Frontal cortex (tissue), 4 donors: Measurements from ENCODE around the gene VPS11. TPM values are rescaled to one million over a fixed set of nuclear protein-coding genes. Genes with fewer than 3 reads are reported as not detected.

Experiments
- DNase-seq, 2 donors: peaks; one replicate each; pipeline ENCODE4 v3.0.0; 2012; ENCODE audit warnings: low spot score in 2 of 2
- FAIRE-seq: peaks from 2 replicates; lab custom pipeline; 2012; peaks lifted over from hg19 to GRCh38; lab: Jason Lieb, UNC
- total RNA-seq: library from RNA; depleted of rRNA; stranded (reverse); fragments of >200 nt; gene quantifications from one replicate; pipeline ENCODE4 v1.2.3, GENCODE V29; 2014
- donor health status: control.
- donor health status: control.
- donor health status: control.

The VPS11 gene
- total RNA-seq = 26.1 TPM

DNA sequence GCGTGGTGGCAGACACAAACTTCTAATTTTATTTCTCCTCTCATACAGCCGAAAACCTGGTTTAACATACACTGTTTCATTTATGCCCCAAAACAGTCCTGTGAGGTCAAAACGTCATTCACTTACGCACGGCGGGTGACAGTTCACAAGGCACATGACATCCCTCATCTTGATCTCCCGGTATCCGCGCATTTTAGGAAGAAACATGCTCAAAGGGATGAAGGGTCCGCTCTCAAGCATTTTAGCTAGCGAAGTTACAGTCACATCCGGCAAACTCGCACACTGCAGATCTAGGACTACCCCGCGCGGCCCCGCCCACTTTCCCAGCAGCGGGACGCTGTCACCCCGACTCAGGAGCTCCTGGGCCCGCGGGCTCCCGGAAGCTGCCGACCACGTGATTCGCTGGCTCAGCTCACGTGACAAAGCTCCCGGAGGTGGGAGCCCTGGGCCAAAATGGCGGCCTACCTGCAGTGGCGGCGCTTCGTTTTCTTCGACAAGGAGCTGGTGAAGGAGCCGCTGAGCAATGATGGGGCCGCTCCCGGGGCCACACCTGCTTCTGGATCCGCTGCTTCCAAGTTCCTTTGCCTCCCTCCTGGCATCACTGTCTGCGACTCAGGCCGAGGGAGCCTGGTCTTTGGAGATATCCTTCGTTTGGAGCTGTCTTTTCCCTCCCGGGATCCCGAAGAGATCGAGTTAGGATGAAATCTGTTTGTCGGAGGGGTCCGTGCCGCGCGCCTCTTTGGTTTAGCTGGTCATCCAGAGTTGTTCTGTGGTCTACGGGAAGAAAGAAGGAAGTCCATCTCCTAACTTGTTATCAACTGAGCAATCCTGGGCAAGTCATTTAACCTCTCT is at the start of gene VPS11:
VPS11 (plus strand) TSS at position 448 of the 852 bp plus-strand sequence; CDS start at position 454, 6 bp downstream.
- DNase-seq (peak; percentile 90 to 97), FAIRE-seq (no peak)

DNA sequence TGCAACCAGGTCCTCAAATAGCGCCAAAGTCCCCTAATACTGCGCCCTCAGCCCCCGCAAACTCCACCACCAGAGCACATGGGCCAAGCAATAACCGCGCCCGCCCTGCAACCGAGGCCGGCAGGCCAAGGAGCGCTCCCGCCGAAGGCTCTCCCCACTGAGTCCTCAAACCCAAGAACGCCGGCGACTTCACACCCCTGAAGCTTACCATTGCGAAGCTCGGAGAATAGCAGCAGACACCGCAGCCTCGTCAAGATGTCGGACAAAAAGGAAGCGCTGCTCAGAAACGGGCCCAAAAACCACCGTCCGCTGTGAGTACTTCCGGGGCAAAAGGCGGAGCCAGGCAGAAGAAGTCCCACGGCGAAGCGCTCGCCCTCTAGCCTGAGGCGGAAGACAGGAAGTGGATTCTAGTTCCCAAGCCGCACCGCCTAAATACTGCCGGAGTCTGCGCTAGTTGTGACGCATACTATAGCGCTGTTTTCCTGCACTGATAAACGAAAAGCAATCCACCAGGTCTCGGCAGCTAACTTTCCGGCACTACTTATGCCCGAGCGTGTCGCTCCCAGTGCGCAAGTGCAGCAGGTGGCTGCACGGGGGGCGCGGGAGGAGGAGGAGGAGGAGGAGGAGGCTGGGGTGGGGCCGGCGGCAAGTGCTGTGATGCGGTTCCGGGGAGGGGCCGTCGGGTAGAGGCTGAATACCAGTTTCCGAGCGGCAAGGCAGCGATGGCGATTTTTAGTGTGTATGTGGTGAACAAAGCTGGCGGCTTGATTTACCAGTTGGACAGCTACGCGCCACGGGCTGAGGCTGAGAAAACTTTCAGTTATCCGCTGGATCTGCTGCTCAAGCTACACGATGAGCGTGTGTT is 49.3 kb upstream of the VPS11 start, which contains the start of the genes RPS25 and TRAPPC4:
RPS25 (minus strand) TSS at position 270 of the 865 bp plus-strand sequence; CDS start at position 211, 59 bp downstream.
TRAPPC4 (plus strand) TSS at position 693 of the 865 bp plus-strand sequence; CDS start at position 723, 30 bp downstream.
- DNase-seq = peak; percentile 84 to 95
- no peak for FAIRE-seq

DNA sequence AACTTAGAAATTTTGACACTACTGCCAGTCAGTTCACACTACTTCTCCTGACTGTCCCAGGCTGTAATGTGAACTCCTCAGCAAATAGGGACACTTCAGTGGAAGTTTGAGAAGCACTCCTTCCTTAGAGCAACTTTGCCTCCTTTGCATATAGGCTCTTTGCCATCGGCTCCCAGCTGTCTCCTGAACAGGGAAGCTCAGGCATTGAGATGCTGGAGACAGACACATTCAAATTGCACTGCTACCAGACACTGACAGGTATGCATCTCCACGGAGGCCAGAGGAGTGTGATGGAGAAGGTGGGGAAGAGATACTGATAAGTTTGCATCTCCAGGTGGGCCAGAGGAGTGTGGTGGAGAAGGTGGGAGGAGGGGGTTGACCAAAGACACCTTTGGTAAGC is 47.6 kb upstream of the VPS11 start:
- FAIRE-seq = no peak
- DNase-seq = no peak

DNA sequence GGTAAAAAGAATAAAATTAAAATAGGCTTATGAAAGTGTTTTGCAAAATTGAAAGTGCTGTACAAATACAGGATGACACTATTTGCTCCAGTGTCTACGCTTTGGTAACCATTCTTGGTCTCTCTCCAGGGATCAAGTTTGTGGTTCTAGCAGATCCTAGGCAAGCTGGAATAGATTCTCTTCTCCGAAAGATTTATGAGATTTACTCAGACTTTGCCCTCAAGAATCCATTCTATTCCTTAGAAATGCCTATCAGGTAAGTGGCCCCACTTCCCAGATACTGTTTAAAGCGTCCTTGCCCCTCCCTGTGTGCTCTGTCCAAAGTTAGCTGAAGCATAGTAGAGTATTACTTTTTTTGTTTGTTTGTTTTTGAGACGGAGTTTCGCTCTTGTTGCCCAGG is 46.0 kb upstream of the VPS11 start:
- no peak for DNase-seq
- FAIRE-seq = no peak

GRCh38 chr11:119023741-119024140 is 43.9 kb upstream of the VPS11 start:
- DNase-seq = no peak
- FAIRE-seq = no peak

GRCh38 chr11:119024430-119025098 is 43.1 kb upstream of the VPS11 start:
- DNase-seq (no peak), FAIRE-seq (no peak)

DNA sequence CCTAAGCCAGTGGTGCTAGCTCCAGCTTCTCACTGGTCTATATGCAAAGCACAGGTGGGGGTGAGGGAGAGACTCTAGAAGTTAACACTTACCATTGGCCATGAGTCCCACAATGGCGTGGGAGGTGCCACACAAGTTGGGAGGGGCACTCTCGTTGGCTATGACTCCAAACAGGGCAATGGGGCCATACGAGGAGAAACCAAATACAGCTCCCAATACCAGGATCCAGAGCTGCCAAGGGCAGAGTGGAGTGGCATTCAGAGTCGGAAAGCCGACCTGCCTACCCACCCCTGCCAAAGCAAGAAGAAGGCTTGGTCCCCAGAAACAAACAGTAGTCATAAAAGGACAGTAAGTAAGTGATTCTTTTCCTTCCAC is 42.5 kb upstream of the VPS11 start:
- DNase-seq (no peak), FAIRE-seq (no peak)

DNA sequence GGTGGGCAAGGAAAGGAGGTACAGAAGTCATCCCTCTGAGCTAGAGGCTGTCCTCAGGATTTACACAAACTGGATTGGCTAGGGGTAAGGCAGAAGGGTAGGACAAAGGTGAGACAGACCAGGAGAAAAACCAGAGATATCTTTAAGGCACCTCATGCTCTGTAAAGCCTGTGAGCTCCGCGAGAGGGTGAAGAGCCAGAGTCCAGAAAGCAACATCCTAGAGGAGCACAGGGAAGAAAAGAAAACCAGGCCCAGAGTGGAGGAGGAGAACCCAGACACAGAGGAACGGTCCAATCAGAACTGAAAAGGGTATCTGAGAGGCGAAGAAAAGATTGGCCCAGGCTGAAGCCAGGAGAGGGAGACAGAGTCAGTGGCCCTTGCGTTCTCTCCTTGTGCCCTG is 42.1 kb upstream of the VPS11 start:
- no peak for FAIRE-seq
- no peak for DNase-seq

GRCh38 chr11:119025978-119026766 is 41.4 kb upstream of the VPS11 start:
- FAIRE-seq (no peak), DNase-seq (no peak)

- no peak for DNase-seq
- FAIRE-seq = no peak
Measured at GRCh38 chr11:119026970-119027369, 40.6 kb upstream of the VPS11 start.

GRCh38 chr11:119027561-119028345 is 39.9 kb upstream of the VPS11 start:
- FAIRE-seq (no peak), DNase-seq (no peak)

- no peak for DNase-seq
- FAIRE-seq = no peak
Measured at GRCh38 chr11:119028346-119029068, 39.1 kb upstream of the VPS11 start.

DNA sequence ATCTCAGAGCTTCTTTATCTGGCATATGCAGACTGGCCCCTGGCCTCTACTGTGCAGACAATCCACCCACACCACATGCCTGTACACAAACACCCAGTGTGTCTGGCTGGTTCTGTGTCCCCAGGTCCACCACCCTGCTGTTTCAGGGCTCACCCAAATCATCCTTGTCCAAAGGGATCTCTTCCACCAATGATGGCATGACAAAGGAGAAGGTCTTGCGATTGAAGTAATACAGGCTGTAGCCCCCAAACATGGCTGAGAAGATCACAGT is 38.6 kb upstream of the VPS11 start:
- no peak for DNase-seq
- no peak for FAIRE-seq

DNA sequence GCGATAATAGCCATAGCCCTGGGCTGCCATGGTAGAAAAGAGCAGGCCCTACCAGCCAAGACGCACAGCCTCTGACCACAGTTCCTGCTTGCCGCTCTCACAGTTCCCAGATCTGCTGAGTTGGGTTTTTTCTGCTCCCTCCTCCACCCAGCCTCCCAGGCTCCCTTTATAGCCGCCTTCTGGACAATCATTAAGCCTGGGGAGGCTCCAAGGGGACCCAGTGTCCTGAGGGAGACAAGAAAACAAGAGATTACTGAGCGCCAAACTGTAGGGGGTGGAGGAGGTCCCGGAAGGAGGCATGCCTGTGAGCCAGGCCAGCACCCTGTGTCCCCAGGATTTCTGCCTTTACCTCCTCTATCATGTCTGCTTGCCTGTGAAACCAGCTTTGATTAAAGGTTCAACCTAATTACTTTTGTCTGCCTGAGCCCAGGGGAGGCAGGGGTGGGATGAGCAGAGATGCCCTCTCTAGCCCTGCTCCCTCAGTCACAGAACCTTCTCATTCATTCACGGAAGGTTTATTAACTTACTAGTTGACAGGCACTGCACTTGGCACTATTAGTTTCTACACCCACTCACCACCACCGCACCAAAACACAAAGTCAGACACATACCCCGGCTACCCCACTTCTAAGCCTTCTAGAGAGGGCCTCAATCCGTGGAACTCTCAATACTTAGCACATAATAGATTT is 38.1 kb upstream of the VPS11 start:
- FAIRE-seq (no peak), DNase-seq (no peak)

- no peak for DNase-seq
- no peak for FAIRE-seq
Measured at GRCh38 chr11:119030029-119030328, 37.6 kb upstream of the VPS11 start.

DNA sequence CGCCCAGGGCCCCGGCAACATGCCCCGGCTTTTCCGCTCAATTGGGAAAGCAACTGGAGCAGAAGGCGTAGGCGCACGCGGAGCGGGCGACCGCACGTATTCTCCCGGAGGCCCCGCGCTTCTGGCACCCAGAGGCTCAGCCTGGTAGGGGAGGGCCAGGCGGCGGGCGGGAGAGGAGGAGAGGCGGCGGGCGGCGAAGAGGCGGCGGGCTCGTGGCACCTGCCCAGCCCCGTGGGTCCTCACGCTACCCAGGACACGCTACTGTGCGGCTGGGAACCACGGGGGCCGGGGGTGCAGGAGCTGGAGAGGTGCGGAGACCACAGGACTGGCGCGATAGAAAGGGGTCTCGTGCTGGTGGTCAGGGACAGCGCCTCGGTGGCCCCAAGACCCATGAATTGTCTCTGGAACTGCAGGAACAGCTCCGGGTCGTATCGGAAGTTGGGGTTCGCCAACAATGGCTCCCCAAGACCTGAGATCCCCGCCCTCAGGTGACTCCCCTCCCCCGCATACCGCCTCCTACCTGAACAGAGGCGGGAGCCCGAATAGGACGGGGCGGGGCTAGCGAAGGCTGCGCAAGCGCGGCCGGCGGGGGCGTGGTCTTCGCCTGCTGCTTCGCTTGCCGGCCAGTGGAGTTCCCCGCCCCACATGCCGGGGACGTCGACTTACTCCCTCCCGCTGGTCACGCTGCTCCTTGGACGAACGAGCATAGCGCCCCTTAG is 37.1 kb upstream of the VPS11 start, which contains the start of gene SLC37A4:
SLC37A4 (minus strand) TSS at position 549 of the 719 bp plus-strand sequence.
- DNase-seq (peak; percentile 94 to 97), FAIRE-seq (no peak)

- FAIRE-seq = no peak
- no peak for DNase-seq
Measured at GRCh38 chr11:119031912-119032280, 35.7 kb upstream of the VPS11 start.
